ENCODE data around the gene PRICKLE2. TPM values are rescaled to one million over a fixed set of nuclear protein-coding genes. Genes with fewer than 3 reads are reported as not detected.

The PRICKLE2 gene
- total and polyA plus RNA-seq, 2 experiments from 2014 or later, result 1.1 to 12.5 TPM

DNA sequence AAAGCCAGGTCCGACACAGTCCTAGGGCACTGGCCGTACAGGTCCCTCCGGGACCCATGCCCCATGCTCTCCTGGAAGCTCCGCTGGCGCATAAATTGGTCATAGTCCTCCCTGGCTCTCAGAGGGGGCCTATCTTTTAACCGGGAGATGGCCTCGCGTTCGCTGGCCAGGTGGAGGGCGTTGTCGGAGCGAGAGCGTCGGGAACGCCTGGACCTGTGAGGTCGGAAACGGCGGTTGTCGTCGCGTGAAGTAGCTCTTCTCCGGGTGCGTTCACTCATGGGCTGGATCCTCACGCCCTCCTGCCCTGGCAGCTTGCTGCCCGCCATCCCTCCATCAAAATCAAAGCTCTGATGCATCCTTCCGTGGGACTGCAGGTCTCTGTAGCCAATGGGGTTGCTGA is 126.0 kb downstream of the PRICKLE2 start:
- Mint-ChIP-seq H3K9me3 (no peaks in the 10 kb centered on the region), H3K27ac (no peak overlapping the region), H3K27me3 (ENCODE audit: insufficient read depth, low read depth, poor library complexity) (peaks cover 2% of the 10 kb centered on the region), H3K4me1 (peaks cover 23% of the 10 kb centered on the region), H3K36me3 (ENCODE audit: low read depth) (no peaks in the 10 kb centered on the region), H3K4me3 (no peak overlapping the region)
- H3K9me2 ChIP-seq (ENCODE audit: insufficient read depth), result no peaks in the 10 kb centered on the region; the same call in 1 of the 2 replicates
- no peaks in the 10 kb centered on the region for H4K20me1 ChIP-seq (replicated peaks; ENCODE audit: insufficient read depth)
- no peaks in the 10 kb centered on the region for H3F3A ChIP-seq (replicated peaks; ENCODE audit: low read depth)
- no peak overlapping the region for H2AFZ ChIP-seq
- H3K79me2 ChIP-seq (replicated peaks; ENCODE audit: insufficient read depth), result no peaks in the 10 kb centered on the region
- TF ChIP-seq ZNF114 (CRISPR knock-in tag; IDR thresholded peaks at IDR 0.05) (no peak), JUNB (IDR thresholded peaks at IDR 0.05; ENCODE audit: unreplicated experiment) (no peak), POLR2AphosphoS5 (IDR thresholded peaks at IDR 0.05; ENCODE audit: low read depth) (no peak), EZH2 (IDR thresholded peaks at IDR 0.05; ENCODE audit: low read depth, unreplicated experiment) (no peak)
- TF ChIP-seq, protein P1, sequence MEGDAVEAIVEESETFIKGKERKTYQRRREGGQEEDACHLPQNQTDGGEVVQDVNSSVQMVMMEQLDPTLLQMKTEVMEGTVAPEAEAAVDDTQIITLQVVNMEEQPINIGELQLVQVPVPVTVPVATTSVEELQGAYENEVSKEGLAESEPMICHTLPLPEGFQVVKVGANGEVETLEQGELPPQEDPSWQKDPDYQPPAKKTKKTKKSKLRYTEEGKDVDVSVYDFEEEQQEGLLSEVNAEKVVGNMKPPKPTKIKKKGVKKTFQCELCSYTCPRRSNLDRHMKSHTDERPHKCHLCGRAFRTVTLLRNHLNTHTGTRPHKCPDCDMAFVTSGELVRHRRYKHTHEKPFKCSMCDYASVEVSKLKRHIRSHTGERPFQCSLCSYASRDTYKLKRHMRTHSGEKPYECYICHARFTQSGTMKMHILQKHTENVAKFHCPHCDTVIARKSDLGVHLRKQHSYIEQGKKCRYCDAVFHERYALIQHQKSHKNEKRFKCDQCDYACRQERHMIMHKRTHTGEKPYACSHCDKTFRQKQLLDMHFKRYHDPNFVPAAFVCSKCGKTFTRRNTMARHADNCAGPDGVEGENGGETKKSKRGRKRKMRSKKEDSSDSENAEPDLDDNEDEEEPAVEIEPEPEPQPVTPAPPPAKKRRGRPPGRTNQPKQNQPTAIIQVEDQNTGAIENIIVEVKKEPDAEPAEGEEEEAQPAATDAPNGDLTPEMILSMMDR (conservative IDR thresholded peaks at IDR 0.05; ENCODE audit: low read depth in 2 of 2), result no peak
- TF ChIP-seq, protein P2, sequence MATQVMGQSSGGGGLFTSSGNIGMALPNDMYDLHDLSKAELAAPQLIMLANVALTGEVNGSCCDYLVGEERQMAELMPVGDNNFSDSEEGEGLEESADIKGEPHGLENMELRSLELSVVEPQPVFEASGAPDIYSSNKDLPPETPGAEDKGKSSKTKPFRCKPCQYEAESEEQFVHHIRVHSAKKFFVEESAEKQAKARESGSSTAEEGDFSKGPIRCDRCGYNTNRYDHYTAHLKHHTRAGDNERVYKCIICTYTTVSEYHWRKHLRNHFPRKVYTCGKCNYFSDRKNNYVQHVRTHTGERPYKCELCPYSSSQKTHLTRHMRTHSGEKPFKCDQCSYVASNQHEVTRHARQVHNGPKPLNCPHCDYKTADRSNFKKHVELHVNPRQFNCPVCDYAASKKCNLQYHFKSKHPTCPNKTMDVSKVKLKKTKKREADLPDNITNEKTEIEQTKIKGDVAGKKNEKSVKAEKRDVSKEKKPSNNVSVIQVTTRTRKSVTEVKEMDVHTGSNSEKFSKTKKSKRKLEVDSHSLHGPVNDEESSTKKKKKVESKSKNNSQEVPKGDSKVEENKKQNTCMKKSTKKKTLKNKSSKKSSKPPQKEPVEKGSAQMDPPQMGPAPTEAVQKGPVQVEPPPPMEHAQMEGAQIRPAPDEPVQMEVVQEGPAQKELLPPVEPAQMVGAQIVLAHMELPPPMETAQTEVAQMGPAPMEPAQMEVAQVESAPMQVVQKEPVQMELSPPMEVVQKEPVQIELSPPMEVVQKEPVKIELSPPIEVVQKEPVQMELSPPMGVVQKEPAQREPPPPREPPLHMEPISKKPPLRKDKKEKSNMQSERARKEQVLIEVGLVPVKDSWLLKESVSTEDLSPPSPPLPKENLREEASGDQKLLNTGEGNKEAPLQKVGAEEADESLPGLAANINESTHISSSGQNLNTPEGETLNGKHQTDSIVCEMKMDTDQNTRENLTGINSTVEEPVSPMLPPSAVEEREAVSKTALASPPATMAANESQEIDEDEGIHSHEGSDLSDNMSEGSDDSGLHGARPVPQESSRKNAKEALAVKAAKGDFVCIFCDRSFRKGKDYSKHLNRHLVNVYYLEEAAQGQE (IDR thresholded peaks at IDR 0.05; ENCODE audit: unreplicated experiment), result no peak
- H3K27ac ChIP-seq (ENCODE audit: low read depth), result no peak overlapping the region
- H3K36me3 ChIP-seq (ENCODE audit: insufficient read depth), result no peaks in the 10 kb centered on the region
- ATAC-seq (no peak), DNase-seq (ENCODE audit: low spot score) (no peak)
- H3K27me3 ChIP-seq (ENCODE audit: insufficient read depth), result no peaks in the 10 kb centered on the region
- H3K4me1 ChIP-seq (ENCODE audit: insufficient read depth), result peaks cover 17% of the 10 kb centered on the region
- no peak overlapping the region for H3K4me3 ChIP-seq
- no peak overlapping the region for H3K4me2 ChIP-seq

DNA sequence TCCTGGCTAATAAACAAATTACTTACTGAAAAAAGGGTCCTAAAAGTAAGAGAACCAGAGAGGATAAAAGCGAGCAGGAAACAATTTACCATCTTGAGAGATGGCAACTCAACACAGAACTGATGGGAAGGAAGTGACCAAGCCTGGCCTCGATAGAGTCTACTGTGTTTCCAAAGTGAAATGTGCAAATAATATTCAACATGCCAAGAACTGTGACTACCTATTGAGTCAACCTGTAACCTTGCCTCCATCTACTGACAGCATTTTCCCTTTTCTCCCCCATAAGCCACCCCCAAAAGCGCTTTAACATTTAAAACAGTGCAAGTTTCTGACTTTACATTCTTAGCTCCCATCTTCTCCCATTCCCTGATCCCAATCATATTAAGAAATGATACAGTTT is 126.6 kb downstream of the PRICKLE2 start:
- H3K4me3 ChIP-seq, result no peak overlapping the region
- TF ChIP-seq, protein P3, sequence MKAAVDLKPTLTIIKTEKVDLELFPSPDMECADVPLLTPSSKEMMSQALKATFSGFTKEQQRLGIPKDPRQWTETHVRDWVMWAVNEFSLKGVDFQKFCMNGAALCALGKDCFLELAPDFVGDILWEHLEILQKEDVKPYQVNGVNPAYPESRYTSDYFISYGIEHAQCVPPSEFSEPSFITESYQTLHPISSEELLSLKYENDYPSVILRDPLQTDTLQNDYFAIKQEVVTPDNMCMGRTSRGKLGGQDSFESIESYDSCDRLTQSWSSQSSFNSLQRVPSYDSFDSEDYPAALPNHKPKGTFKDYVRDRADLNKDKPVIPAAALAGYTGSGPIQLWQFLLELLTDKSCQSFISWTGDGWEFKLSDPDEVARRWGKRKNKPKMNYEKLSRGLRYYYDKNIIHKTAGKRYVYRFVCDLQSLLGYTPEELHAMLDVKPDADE (IDR thresholded peaks at IDR 0.05), result no peak
- TF ChIP-seq NANOG (IDR thresholded peaks at IDR 0.05; ENCODE audit: borderline replicate concordance), result no peak
- TF ChIP-seq EZH2 (IDR thresholded peaks at IDR 0.05; ENCODE audit: low read depth, unreplicated experiment), result no peak
- no peak for TF ChIP-seq POLR2AphosphoS5 (IDR thresholded peaks at IDR 0.05; ENCODE audit: low read depth)
- TF ChIP-seq, protein P2 (IDR thresholded peaks at IDR 0.05; ENCODE audit: unreplicated experiment), result no peak
- TF ChIP-seq, protein P1 (conservative IDR thresholded peaks at IDR 0.05; ENCODE audit: low read depth in 2 of 2), result no peak
- H3K36me3 Mint-ChIP-seq (ENCODE audit: low read depth), result no peaks in the 10 kb centered on the region
- H3F3A ChIP-seq (replicated peaks; ENCODE audit: low read depth), result no peaks in the 10 kb centered on the region
- H3K27me3 Mint-ChIP-seq (ENCODE audit: insufficient read depth, low read depth, poor library complexity), result peaks cover 2% of the 10 kb centered on the region
- no peaks in the 10 kb centered on the region for H3K36me3 ChIP-seq (ENCODE audit: insufficient read depth)
- no peak overlapping the region for H2AFZ ChIP-seq
- H3K4me2 ChIP-seq, result no peak overlapping the region
- H3K27ac ChIP-seq (ENCODE audit: low read depth), result no peak overlapping the region
- peaks cover 30% of the 10 kb centered on the region for H3K4me1 Mint-ChIP-seq
- DNase-seq (ENCODE audit: low spot score) (no peak), ATAC-seq (no peak)
- no peaks in the 10 kb centered on the region for H3K79me2 ChIP-seq (replicated peaks; ENCODE audit: insufficient read depth)
- no peaks in the 10 kb centered on the region; the same call in 1 of the 2 replicates for H3K9me2 ChIP-seq (ENCODE audit: insufficient read depth)
- H3K27me3 ChIP-seq (ENCODE audit: insufficient read depth), result no peaks in the 10 kb centered on the region
- peaks cover 23% of the 10 kb centered on the region for H3K4me1 ChIP-seq (ENCODE audit: insufficient read depth)
- H3K9me3 Mint-ChIP-seq, result no peaks in the 10 kb centered on the region
- no peak overlapping the region for H3K27ac Mint-ChIP-seq
- no peak overlapping the region for H3K4me3 Mint-ChIP-seq
- no peaks in the 10 kb centered on the region for H4K20me1 ChIP-seq (replicated peaks; ENCODE audit: insufficient read depth)

All from GM23338 (cell line).